Right ventricle myocardium inferior (tissue), 1 donor: Measurements from ENCODE around the gene VGLL4. TPM values are rescaled to one million over a fixed set of nuclear protein-coding genes. Genes with fewer than 3 reads are reported as not detected.
"Not testable (repeated sequence)": the region's sequence is repeated elsewhere in the genome, so short reads cannot be mapped to it uniquely, and the experiment has no call there.

Experiments
- ATAC-seq: fragments of 200-7000 bp; cut with Tn5 transposase; one replicate; pipeline ENCODE4 v1.9.1; 2020; ENCODE audit warnings: mild to moderate bottlenecking, moderate library complexity
- DNase-seq: peaks from one replicate; pipeline ENCODE4 v3.0.0; 2021; ENCODE audit errors: missing footprints
- intact Hi-C: fragments of 100-400 bp; cut with DNase I; formaldehyde crosslinking; loops from one replicate; pipeline ENCODE4 v1.11.0; 2022
- total RNA-seq: library from RNA; stranded (reverse); fragmentation: NEBNext Ultra II Directional; extraction: Animal tissue kit (Norgen Biotek cat#: 25700); gene quantifications from one replicate; pipeline ENCODE4 v1.2.1, GENCODE V29; 2021
- donor health status: DM: no; HTN: yes; CAD: no; lungs with severe emphysema.

VGLL4 gene
- total RNA-seq, 1 donor from 2014 or later = 26.8 TPM

DNA sequence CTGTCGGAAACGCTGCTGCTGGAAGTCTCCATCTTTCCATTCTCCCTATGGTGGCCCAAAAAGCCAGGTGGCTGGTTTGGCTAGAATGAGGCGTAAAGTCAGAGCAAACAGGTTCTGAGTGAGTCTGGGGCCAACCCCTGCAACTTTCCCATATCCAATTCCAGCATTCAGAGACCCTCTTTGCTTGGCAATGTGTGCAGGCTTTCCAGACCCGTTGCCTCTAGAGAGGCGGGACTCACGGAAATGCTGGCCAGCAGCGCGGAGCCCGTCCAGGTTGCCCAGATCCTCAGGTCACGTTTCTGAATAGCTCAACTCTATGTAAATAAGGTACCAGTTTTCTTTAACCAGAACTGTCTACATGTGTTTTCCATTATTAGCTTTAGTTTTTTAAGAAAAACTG is 68.0 kb downstream of the VGLL4 start:
- ATAC-seq (no peak), DNase-seq (no peak)
- intact Hi-C loops = no loop called here

DNA sequence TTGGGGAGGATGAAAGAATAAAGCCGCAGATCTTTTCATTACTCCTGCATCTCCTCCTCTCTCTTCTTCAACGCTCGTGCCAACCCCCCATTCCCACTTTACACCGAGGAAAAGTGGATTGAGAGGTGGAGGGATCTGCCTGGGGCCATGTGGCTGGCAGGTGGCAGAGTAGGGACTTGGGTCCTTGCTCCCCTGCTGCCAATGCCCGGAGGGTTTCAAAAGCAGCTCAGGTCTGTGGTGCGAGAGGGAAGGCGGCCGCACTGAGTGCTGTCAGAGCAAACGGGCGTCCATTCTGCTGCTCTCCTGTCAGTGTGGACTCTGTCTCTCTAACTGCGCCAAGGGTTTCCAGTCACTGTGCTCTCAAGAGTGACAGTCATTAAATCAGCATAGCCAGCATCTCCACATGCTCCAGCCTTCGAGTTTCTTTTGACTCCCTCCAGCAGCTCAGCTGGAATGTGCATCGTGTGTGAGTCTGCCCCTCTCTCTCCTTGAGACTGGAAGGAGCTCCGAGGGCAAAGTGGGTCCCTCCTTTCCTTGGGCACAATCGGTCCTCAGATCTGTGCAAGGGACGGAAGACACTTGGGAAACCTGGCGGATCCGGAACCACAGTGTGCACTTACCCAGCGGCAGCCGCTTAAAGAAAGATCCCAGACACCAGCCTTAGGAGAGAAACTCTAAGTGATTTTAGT is 68.6 kb downstream of the VGLL4 start:
- ATAC-seq (no peak), DNase-seq (no peak)
- intact Hi-C loops = no loop called here

DNA sequence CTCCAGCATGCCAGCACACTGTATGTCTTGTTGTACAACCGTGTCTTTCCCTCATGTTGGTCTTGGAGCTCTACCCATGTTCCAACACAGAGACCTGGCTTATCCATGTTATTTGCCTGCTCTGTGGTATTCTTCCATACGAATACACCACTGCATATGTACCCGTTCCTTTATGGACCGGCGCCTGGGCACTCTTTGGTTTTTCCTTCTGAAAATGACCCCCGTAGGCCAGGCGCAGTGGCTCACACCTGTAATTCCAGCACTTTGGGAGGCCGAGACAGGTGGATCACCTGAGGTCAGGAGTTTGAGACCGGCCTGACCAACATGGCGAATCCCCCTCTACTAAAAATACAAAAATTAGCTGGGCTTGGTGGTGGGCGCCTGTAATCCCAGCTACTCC is 71.1 kb downstream of the VGLL4 start:
- DNase-seq, intact Hi-C loops, ATAC-seq: not testable (repeated sequence)

DNA sequence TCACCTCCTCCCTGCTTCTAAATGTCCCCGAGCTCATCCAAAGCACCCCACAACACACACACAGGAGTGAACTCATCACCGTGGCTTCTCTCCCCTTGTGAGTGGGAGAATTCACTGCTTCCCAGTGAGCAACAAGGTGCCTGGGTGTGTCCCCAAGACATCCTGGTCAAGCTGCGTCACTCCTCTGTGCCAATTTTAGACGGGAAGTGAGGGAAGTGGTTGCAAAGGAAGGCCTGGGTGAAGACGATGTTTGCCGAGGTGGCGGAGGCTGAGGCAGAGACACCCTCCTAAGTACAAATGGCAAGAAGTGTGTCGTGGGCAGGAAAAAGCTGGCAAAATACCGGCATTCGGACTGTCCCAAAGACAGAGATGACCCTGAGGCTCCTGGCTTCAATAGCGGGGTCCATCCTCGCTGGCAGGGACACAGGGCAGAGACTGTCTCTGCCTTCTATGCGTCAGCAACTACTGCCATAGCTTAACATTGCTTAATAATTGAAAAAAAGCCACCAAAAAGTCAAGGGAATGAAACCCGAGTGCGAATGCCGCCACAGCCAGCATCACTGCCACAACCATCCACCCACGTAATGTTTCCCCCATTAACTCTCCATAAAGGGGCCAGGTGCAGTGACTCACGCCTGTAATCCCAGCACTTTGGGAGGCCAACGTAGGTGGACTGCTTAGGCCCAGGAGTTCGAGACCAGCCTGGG is 72.8 kb downstream of the VGLL4 start:
- no peak for DNase-seq
- intact Hi-C loops = no loop called here
- ATAC-seq = no peak

DNA sequence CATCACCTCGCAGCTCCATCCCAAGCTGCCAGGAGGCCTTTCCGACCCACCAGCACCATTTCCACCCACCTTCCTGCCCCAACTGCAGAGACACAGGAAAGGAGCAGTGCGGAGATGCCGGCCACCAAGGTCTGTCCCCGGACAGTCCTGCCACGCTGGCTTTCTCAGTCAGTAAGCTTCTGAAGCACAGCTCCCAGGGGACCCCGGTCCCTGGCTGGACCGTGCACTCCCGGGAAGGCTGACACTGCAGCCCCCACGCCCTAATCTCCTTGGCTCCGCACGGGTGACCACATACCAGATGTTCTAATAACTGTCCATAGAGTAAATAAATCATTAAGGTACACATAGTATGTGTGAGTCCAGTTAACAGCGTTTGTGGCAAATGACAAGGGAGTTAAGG is 73.5 kb downstream of the VGLL4 start:
- DNase-seq = no peak
- intact Hi-C loops = no loop called here
- peak; percentile 11 for ATAC-seq

DNA sequence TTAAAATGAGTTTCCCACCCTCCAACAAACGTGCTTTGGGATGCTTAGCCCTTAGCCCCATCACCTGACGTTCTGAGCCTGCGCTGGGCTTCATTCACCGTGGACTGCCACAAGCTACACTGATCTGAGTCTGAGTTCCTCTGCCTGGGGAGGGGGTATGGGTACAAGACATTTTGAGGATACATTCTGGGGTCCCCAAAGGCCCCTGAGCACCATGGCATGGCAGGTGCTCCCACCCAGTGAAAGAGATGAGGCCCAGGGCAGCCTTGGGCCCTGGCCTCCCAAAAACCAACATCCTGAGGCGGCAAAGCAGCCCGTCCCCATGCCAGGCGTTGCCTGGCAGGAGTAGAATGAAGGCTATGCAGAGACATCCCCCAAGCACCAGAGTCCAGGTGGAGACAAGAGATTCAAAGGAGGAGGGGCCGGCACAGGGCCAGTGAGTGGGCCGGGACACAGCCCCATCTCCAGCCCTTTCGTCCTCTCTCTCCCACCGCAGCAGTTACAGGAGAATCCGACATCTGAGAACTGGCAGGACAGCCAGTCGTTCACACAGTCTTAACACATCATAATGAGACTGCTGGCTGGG is 74.5 kb downstream of the VGLL4 start:
- ATAC-seq (no peak), DNase-seq (no peak)
- intact Hi-C loops = loop anchor here (5.0 to 10.0 kb wide), 2 partner anchors 73 to 184 kb away; partner anchors contain the start of gene VGLL4

DNA sequence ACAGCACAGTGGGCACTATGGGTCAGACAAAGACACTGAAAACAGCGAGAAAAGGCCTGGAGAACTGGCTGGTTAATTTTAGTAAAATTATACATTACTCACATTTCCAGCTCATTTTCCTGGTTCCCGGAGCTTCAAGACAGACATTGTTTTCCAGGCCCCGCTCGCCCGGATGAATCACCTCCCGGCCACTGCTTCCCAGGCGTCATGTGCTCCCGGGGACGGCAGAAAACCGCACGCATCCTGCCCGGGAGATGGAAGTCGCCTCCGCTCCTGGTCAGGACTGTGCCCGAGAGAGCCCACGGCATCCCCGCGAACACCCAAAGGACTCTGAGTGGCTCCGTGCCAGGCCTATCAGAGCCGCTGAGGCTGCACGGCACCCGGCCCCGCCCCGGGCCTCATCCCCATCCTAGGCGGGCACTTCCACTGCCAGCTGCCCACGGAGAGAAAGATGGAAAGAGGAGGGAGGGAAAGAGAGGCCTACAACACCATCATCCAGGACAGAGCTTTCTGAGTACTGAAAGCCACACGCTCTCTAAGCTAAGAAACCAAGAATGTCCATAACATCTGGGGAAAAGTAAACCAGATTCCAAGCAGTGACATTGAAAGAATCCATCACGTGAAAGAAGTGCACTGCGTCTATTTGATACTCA is 75.1 kb downstream of the VGLL4 start:
- peak; percentile 21 for ATAC-seq
- intact Hi-C loops = loop anchor here (5.0 to 10.0 kb wide), 2 partner anchors 74 to 184 kb away; partner anchors contain the start of gene VGLL4

DNA sequence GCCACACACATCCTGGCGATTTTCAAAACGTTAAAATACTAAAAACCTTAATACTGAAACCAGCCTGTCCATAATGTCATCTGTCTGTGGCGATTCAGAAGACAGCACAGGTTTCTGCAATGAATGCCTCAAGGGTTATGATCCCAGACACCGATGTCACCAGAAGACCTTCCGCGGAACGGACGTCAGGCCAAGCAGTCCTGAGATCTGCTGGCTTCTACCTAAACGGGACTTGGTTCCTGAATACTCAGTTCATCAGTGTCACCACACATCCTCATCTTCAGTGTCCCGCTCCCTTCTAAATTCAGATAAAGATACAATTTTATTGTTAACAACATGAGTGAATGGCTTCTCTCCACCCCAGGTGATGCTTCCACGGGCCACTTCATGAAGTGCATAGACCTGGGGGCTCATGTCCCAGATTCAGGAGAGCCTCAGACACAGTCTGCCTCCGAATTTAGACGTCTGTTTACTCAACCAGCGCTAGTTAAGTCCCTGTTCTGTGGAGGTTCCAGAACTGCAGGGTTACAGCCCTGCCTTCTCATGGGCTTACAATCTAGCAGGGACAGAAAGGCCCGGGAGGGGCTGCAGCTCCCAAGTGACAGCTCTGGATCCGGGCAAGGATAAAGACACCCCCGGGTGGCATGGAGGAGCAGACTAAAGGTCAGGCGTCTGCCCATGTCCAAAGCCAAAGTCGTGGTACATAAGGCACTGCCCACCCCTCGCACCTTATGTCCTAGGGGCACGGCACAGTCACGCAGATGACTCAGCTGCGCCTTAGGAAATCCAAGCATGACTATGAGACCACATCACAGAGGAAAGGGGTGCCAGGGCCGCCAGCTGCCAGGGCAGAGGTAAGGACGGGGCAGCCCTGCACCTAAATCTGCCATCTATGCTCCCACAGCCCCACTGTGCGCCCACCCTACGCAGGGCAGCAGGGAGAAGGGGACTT is 75.9 kb downstream of the VGLL4 start:
- intact Hi-C loops = loop anchor here (5.0 to 10.0 kb wide), 2 partner anchors 75 to 183 kb away; partner anchors contain the start of gene VGLL4
- ATAC-seq = no peak
- DNase-seq = no peak

More for the DNA sequence above, 75.1 kb downstream of the VGLL4 start:
- DNase-seq = no peak

DNA sequence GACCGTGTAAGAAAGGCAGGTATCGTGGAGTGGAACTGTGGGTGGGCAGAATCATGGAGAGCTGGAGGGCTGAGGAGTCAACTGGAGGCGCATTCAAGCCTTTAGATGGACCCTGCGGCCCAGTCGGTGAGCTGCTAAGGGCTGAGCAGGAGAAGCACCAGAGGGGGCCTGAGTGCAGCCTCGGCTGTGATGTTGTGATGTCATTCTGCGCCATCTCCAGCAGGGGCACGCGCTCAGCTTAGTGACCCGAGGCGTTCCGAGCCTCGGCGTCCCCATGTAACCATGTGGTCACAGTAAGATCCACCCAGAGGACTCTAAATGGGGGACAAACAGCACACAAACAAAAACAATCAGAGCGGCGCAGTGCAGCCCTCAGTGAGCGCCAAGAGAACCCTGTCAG is 76.8 kb downstream of the VGLL4 start:
- DNase-seq (no peak), ATAC-seq (no peak)
- intact Hi-C loops = loop anchor here (5.0 to 10.0 kb wide), 2 partner anchors 75 to 182 kb away; partner anchors contain the start of gene VGLL4

DNA sequence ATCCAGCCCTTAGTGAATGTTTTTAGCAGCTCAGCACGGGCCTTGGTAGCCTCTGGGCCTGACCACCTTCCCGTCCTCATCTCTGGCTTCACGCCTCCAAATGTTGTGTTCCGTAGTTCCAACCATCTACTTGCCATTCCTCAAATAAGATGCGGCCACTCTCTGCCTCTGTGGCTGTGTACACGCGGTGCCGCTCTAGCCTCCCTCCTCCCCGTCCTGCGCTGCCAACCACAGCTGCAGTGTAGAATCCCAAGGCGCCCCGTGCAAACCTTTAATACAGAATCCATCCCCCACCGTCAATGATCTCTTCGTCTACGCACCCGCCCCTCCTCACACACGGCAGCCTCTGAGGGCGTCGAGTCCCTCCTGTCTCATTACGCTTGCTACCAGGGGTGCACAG is 77.2 kb downstream of the VGLL4 start:
- intact Hi-C loops = loop anchor here (5.0 to 10.0 kb wide), 2 partner anchors 76 to 182 kb away; partner anchors contain the start of gene VGLL4

DNA sequence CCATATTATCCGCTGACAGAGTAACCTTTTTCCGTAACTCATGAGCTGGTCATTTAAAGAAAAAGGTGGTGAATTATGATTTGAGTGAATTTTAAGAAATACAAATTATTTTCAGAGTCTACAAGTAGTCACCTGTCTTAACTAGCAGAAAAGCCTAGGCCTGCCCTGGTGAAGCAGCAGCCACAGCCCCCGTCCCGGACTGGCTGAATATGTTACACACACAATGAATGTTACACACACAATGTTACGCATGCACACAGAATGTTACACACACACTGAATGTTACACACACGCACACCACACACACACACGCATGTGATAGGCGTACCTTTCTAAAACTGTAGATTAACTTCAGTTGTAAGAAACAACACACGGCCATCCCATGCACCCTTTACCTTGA is 77.8 kb downstream of the VGLL4 start:
- no peak for DNase-seq
- intact Hi-C loops = loop anchor here (5.0 to 10.0 kb wide), 2 partner anchors 76 to 181 kb away; partner anchors contain the start of gene VGLL4
- no peak for ATAC-seq

More for the DNA sequence above, 77.2 kb downstream of the VGLL4 start:
- ATAC-seq (no peak), DNase-seq (no peak)

DNA sequence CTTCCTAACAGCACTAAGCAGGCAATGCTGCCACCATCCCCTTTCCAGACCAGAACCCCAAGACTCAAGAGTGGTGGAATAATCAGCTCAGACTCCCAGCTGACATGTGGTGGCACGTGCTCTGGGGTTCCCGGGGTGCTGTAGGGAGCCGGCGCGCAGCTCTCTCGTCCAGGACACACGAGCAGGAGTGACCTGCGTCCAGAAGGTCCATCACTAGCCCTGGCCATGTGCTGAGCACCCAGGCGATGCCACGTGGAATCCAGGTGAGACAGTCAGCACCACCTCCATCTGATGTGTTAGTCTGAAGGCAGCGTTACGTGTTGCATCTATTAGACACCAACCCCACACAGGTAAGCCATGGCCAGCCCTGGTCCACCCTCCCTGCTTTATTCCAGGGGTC is 78.2 kb downstream of the VGLL4 start:
- intact Hi-C loops = loop anchor here (5.0 to 10.0 kb wide), 2 partner anchors 77 to 181 kb away; partner anchors contain the start of gene VGLL4
- ATAC-seq (no peak), DNase-seq (no peak)

DNA sequence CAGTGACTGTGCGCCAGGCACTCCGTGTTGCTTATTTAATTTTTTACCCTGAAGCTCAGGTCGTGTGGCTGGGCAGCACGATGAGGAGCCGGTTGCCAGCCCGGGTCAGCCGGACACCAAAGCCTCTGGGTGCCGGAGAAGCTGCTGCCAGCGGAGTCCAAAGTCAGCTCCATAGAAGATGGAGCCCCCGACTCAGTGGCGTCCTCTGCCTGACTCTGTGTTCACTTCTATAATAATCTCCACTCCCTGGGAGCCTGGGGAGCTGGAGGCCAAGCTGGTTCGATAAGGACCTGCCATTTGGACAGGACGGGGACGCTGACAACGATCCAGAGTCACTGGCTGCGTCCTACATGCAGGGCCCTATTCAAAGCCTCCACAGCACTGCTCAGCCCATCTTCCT is 78.6 kb downstream of the VGLL4 start:
- intact Hi-C loops = loop anchor here (5.0 to 10.0 kb wide), 2 partner anchors 77 to 180 kb away; partner anchors contain the start of gene VGLL4
- DNase-seq (no peak), ATAC-seq (peak; percentile 85)

DNA sequence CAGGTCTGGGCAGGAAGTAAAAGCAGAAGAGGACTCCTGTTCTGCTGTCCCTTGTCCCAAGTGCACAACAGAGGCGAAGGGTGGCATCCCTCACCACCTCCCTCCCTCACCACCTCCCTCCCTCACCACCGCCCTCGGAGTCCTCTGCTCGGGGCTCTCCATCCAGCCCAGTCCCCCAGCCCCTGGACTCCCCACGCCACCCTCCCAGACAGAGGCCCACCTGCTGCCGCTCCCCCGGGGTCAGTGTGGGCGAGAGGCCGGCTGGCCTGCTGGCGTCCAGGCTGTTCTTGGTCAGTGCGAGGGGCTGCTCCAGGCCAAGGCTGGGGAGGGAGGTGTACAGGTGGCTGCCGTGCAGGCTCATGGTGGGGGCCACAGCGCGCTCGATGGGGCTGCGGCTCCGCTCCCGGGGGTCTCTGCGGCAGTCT is 79.1 kb downstream of the VGLL4 start:
- intact Hi-C loops = loop anchor here (5.0 to 10.0 kb wide), 2 partner anchors 78 to 180 kb away; partner anchors contain the start of gene VGLL4
- ATAC-seq = no peak

DNA sequence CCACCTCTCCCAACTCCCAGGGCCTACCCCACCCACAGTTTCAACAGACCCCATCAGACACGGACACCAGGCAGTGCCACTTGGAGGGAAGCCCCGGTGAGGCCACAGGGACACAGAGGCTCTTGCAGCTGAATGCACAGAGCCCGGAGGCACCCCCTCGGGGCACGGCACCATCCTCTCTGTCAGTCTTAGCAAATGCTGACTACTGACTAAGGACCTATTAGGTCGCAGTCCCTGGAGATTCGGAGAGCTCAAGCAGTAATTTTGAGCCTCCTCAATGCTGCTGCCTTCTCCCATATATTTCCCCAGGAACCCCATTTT is 79.9 kb downstream of the VGLL4 start:
- no peak for ATAC-seq
- intact Hi-C loops = loop anchor here (10.0 kb wide), 1 partner anchor 179 kb away; no protein-coding TSS in a partner anchor
- DNase-seq = no peak

More for the DNA sequence above, 79.1 kb downstream of the VGLL4 start:
- no peak for DNase-seq

DNA sequence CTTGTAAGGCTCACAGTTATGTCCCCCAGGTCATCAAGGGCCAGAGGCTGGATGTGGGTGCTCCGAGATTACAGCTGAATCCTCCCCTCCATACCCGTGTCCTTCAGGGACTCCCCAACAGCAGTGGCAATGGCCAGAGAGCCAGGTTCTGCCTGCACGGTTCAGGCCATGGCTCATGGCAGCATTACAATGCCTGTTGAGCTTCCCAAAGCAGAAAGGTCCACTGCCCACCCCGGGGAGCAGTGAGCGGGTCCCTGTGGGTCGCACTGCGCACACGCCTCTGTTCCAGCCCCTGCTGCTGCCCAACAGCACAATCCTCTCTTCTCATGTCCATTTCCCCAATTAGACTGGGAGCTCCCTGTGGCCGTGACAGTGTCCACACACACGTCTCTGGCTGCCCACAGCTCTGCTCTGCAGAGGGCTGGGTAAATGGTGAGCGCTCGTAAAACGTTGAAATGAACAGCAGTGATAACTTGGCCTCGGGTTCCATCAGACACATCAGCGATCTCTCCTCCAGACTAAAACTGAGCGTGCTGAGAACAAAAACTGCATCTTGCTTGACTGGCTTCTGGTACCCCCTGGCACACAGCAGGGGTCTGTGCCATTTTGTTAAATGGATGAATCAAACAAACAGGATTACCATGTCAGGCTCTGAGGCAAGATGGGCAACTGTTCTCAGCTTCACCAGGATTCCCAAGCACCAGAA is 80.4 kb downstream of the VGLL4 start:
- DNase-seq = no peak
- intact Hi-C loops = loop anchor here (10.0 kb wide), 1 partner anchor 179 kb away; no protein-coding TSS in a partner anchor

DNA sequence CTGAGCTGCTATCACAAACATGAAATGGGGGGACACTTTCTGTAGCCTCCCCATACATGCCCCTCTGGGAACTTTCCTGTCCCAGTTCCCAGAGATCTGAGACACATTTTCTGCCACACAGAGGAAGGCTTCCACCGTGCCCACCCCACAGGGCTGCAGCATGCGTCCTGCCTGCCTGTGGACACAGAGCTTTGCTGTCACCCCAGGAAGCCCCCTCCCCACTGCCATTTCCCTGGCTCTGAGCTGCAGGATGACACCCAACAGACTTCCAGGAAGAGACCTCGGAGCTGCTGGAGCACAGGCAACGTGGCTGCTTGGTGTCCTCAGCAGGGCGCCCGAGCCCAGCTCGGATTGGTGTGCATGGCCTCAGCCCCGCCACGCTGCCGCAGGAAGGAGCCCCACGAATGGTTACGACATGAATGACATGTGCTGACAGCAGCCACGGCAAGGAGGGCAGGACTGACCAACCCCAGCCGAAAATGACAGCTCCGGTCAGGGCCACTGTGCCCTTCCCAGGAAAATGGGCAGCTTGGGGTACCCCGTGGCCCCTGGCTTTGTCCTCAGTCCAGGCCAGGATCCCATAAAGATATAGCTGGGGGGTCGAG is 81.3 kb downstream of the VGLL4 start:
- intact Hi-C loops = loop anchor here (10.0 kb wide), 1 partner anchor 178 kb away; no protein-coding TSS in a partner anchor
- DNase-seq (no peak), ATAC-seq (no peak)

More for the DNA sequence above, 80.4 kb downstream of the VGLL4 start:
- no peak for ATAC-seq
